Endothelial cell of umbilical vein (primary cell): ENCODE measurements around the gene PRTN3. TPM values are rescaled to one million over a fixed set of nuclear protein-coding genes. Genes with fewer than 3 reads are reported as not detected.

Experiments used
- BruUV-seq: library from RNA; stranded (reverse); fragments of 400-500 nt; replicated peaks from 2 replicates; lab custom pipeline; 2021; lab: Mats Ljungman, UMichigan
- CTCF ChIA-PET: fragments of 300-600, 350-600 bp; sonication (Branson Sonifier 250); formaldehyde crosslinking; loops from one replicate; lab custom pipeline; 2021; ENCODE audit warnings: antibody characterized with exemption, inconsistent platforms; lab: Charles Lee
- POLR2A ChIA-PET: fragments of 300-600, 350-600 bp; sonication (Branson Sonifier 250); formaldehyde crosslinking; loops from one replicate; lab custom pipeline; 2021; ENCODE audit warnings: antibody characterized with exemption, inconsistent platforms; lab: Charles Lee
- DNase-seq: peaks from one replicate; pipeline ENCODE4 v3.0.0-alpha.2; 2011; ENCODE audit warnings: low read depth, low spot score
- FAIRE-seq: peaks from 2 replicates; lab custom pipeline; 2011; peaks lifted over from hg19 to GRCh38; lab: Jason Lieb, UNC
- H2AFZ ChIP-seq: 2 replicates; pipeline ENCODE4 v1.6.0; 2012; ENCODE audit warnings: low read depth, low read length, control low read depth, inconsistent platforms
- H3K27ac ChIP-seq: 2 replicates; pipeline ENCODE4 v1.5.1; 2011; ENCODE audit warnings: low read depth, mild to moderate bottlenecking, control low read depth, low read length, moderate library complexity; ENCODE audit not compliant: insufficient read depth
- H3K27me3 ChIP-seq, 2 experiments: 2 replicates each; pipeline versions ENCODE4 v1.6.0 to v1.6.1; 2011; ENCODE audit warnings: low read length in 2 of 2, mixed read lengths in 1 of 2; ENCODE audit not compliant: control insufficient read depth in 2 of 2, insufficient read depth in 2 of 2
- H3K36me3 ChIP-seq, 2 experiments: 2 replicates in 1 of 2; 3 replicates in 1 of 2; pipeline ENCODE4 v1.5.1; 2011; ENCODE audit warnings: low read length in 2 of 2, mild to moderate bottlenecking in 1 of 2, moderate library complexity in 1 of 2; ENCODE audit not compliant: control insufficient read depth in 2 of 2, insufficient read depth in 2 of 2; ENCODE audit errors: extremely low read depth in 1 of 2
- H3K4me1 ChIP-seq: 3 replicates; pipeline ENCODE4 v1.5.1; 2011; ENCODE audit warnings: mild to moderate bottlenecking, low read length; ENCODE audit not compliant: control insufficient read depth, insufficient read depth; ENCODE audit errors: extremely low read depth
- H3K4me2 ChIP-seq: 2 replicates; pipeline ENCODE4 v1.6.1; 2011; ENCODE audit warnings: low read length, control low read depth, mixed read lengths; ENCODE audit not compliant: insufficient read depth
- H3K4me3 ChIP-seq, 3 experiments: fragments of 200-600 bp in 1 of 3; sonication (generic), shearing (Covaris generic) in 1 of 3; replicated peaks in 1 of 3; 2 replicates each; pipeline ENCODE4 v1.5.1; 2011 to 2016; ENCODE audit warnings: control low read depth in 3 of 3, low read length in 3 of 3, mild to moderate bottlenecking in 2 of 3, inconsistent platforms in 1 of 3, low read depth in 1 of 3, moderate library complexity in 1 of 3; ENCODE audit not compliant: insufficient read depth in 1 of 3
- H3K79me2 ChIP-seq: 2 replicates; pipeline ENCODE4 v1.6.0; 2012; ENCODE audit warnings: low read length, inconsistent platforms; ENCODE audit not compliant: control insufficient read depth, insufficient read depth
- H3K9ac ChIP-seq: replicated peaks from 2 replicates; pipeline ENCODE3; 2011; ENCODE audit warnings: low read length, control low read depth; ENCODE audit not compliant: insufficient read depth; ENCODE audit errors: extremely low read depth
- H3K9me1 ChIP-seq: replicated peaks from 3 replicates; pipeline ENCODE4 v1.6.0; 2011; ENCODE audit warnings: mild to moderate bottlenecking, low read length; ENCODE audit not compliant: control insufficient read depth, insufficient read depth; ENCODE audit errors: extremely low read depth
- H3K9me3 ChIP-seq: replicated peaks from 2 replicates; pipeline ENCODE4 v1.5.1; 2012; ENCODE audit warnings: low read length, inconsistent platforms; ENCODE audit not compliant: control insufficient read depth, insufficient read depth
- H4K20me1 ChIP-seq: replicated peaks from 2 replicates; pipeline ENCODE3; 2011; ENCODE audit warnings: mild to moderate bottlenecking, low read length; ENCODE audit not compliant: control insufficient read depth, insufficient read depth; ENCODE audit errors: extremely low read depth
- EZH2 ChIP-seq: IDR thresholded peaks from 2 replicates; pipeline ENCODE4 v1.6.1; 2012; ENCODE audit warnings: borderline replicate concordance, low read depth, mild to moderate bottlenecking, moderate library complexity, low read length, inconsistent platforms; ENCODE audit not compliant: severe bottlenecking
- MAX ChIP-seq: IDR thresholded peaks from 2 replicates; pipeline ENCODE4 v1.6.1; 2011; ENCODE audit not compliant: insufficient read depth, insufficient read length
- POLR2A ChIP-seq: IDR thresholded peaks from 2 replicates; pipeline ENCODE4 v1.6.1; 2012; ENCODE audit warnings: low read depth, mild to moderate bottlenecking, control low read depth, low read length
- POLR2AphosphoS5 ChIP-seq: IDR thresholded peaks from 2 replicates; pipeline ENCODE4 v1.6.1; 2012; ENCODE audit warnings: low read depth, mild to moderate bottlenecking, control low read depth, low read length, moderate library complexity; ENCODE audit not compliant: insufficient read depth
- dilution Hi-C: fragments of 300-500 bp; cut with MboI; formaldehyde crosslinking; loops from one replicate; pipeline ENCODE4 v1.15.0; 2019; ENCODE audit warnings: low sequenced_read_pairs; ENCODE audit not compliant: extremely low pct_ligation_motif_present
- intact Hi-C: fragments of 100-400 bp; cut with micrococcal nuclease; formaldehyde crosslinking; loops from one replicate; pipeline ENCODE4 v1.10.0; 2022
- polyA plus RNA-seq, 4 experiments: library from polyadenylated mRNA; depleted of rRNA in 3 of 4; stranded (reverse) in 3 of 4; unstranded in 1 of 4; fragments of >200 nt; gene quantifications; 2 replicates each; pipeline versions ENCODE4 v1.2.1 to v1.2.3, GENCODE V29; 2011 to 2012; ENCODE audit warnings: missing spikeins in 1 of 4
- total RNA-seq: library from RNA; stranded (reverse); gene quantifications from 2 replicates; pipeline ENCODE4 v1.2.3, GENCODE V29; 2021
- TF ChIP-seq, protein P1 (sequence below), 2 donors: IDR thresholded peaks; 1 replicate in 1 of 2; 2 replicates in 1 of 2; pipeline ENCODE4 v1.5.1; 2011; ENCODE audit warnings: low read length in 2 of 2, mild to moderate bottlenecking in 2 of 2, moderate library complexity in 2 of 2, control low read depth in 1 of 2, inconsistent platforms in 1 of 2, low read depth in 1 of 2; ENCODE audit not compliant: insufficient read depth in 1 of 2; ENCODE audit errors: extremely low read depth in 1 of 2

The PRTN3 gene
- total and polyA plus RNA-seq, 2 donors (not counting 3 experiments of a cell fraction or from before 2014, with no cell fraction given): not detected

GRCh38 chr19:855142-855541 is 14.3 kb downstream of the PRTN3 start:
- Histone ChIP-seq H2AFZ (no peak overlapping the region), H3K4me2 (no peak overlapping the region), H3K27me3 (peaks cover 0 to 2% of the 10 kb centered on the region in 2 experiments), H3K27ac (no peak overlapping the region), H3K9me3 (no peaks in the 10 kb centered on the region), H3K9ac (no peak overlapping the region), H3K4me1 (no peaks in the 10 kb centered on the region), H3K4me3 (no peak overlapping the region), H4K20me1 (no peaks in the 10 kb centered on the region), H3K36me3 (no peaks in the 10 kb centered on the region), H3K9me1 (no peaks in the 10 kb centered on the region), H3K79me2 (no peaks in the 10 kb centered on the region)
- intact Hi-C loops: no loop called here
- FAIRE-seq: no peak
- dilution Hi-C loops: no loop called here
- no TSS peak for BruUV-seq
- DNase-seq: no peak
- CTCF ChIA-PET: no interaction called here
- POLR2A ChIA-PET: no interaction called here
- TF ChIP-seq POLR2A (no peak), MAX (no peak), POLR2AphosphoS5 (no peak), EZH2 (no peak)
- TF ChIP-seq, protein P1, sequence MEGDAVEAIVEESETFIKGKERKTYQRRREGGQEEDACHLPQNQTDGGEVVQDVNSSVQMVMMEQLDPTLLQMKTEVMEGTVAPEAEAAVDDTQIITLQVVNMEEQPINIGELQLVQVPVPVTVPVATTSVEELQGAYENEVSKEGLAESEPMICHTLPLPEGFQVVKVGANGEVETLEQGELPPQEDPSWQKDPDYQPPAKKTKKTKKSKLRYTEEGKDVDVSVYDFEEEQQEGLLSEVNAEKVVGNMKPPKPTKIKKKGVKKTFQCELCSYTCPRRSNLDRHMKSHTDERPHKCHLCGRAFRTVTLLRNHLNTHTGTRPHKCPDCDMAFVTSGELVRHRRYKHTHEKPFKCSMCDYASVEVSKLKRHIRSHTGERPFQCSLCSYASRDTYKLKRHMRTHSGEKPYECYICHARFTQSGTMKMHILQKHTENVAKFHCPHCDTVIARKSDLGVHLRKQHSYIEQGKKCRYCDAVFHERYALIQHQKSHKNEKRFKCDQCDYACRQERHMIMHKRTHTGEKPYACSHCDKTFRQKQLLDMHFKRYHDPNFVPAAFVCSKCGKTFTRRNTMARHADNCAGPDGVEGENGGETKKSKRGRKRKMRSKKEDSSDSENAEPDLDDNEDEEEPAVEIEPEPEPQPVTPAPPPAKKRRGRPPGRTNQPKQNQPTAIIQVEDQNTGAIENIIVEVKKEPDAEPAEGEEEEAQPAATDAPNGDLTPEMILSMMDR (IDR thresholded peaks at IDR 0.05; ENCODE audit: extremely low read depth in 1 of 2, insufficient read depth in 1 of 2, low read depth in 1 of 2, low read length in 2 of 2): no peak
